ENCODE results near the gene GBP6. TPM values are rescaled to one million over a fixed set of nuclear protein-coding genes. Genes with fewer than 3 reads are reported as not detected.

GBP6 gene
- total RNA-seq, 1 donor from 2014 or later = under 0.01 TPM

Other genes with a start within 250 kb of the GBP6 start
- 28.8 and 82.1 TPM in 2 replicates for gene GBP2, start 237.9 kb upstream of the GBP6 start, total RNA-seq
- not detected in 2 replicates for gene GBP7, start 188.1 kb upstream of the GBP6 start, total RNA-seq
- gene GBP4, start 165.1 kb upstream of the GBP6 start, total RNA-seq = 0.55 and 1.7 TPM in 2 replicates
- 0.05 and 0.17 TPM in 2 replicates for gene GBP5, start 91.2 kb upstream of the GBP6 start, total RNA-seq
- 4.4 and 10.2 TPM in 2 replicates for gene LRRC8B, start 160.8 kb downstream of the GBP6 start, total RNA-seq